Sigmoid colon (tissue), 7 donors: ENCODE measurements around the gene GPR68. TPM values are rescaled to one million over a fixed set of nuclear protein-coding genes. Genes with fewer than 3 reads are reported as not detected.

Experiments used
- DNase-seq: peaks from one replicate; pipeline ENCODE4 v3.0.0-alpha.2; 2019
- H3K27ac ChIP-seq, 4 donors: fragments of 200-600 bp; sonication (generic); one replicate each; pipeline ENCODE4 v1.5.1; 2016 to 2019; ENCODE audit warnings: mild to moderate bottlenecking in 1 of 4
- H3K27me3 ChIP-seq, 3 donors: fragments of 200-600 bp; sonication (generic); one replicate each; pipeline ENCODE4 v1.5.1; 2019; ENCODE audit warnings: mild to moderate bottlenecking in 1 of 3
- H3K36me3 ChIP-seq, 4 donors: fragments of 200-600 bp; sonication (generic); one replicate each; pipeline ENCODE4 v1.5.1; 2016 to 2019
- H3K4me1 ChIP-seq, 4 donors: fragments of 200-600 bp; sonication (generic); one replicate each; pipeline ENCODE4 v1.5.1; 2017 to 2019
- H3K4me3 ChIP-seq, 4 donors: fragments of 200-600 bp; sonication (generic); one replicate each; pipeline ENCODE4 v1.5.1; 2017 to 2019; ENCODE audit warnings: mild to moderate bottlenecking in 2 of 4, moderate library complexity in 1 of 4
- H3K9me3 ChIP-seq, 4 donors: fragments of 200-600 bp in 3 of 4; sonication (generic) in 3 of 4; one replicate each; pipeline versions ENCODE4 v1.5.1 to v1.6.1; 2013 to 2019
- CTCF ChIP-seq, 4 experiments: fragments of 450-650 bp in 3 of 4; fragments of 200-600 bp in 1 of 4; IDR thresholded peaks; one replicate each; pipeline ENCODE4 v1.5.1; 2016 to 2019; ENCODE audit warnings: antibody characterized with exemption in 4 of 4, mild to moderate bottlenecking in 3 of 4, moderate library complexity in 2 of 4
- EP300 ChIP-seq, 4 donors: sonication (generic); formaldehyde crosslinking; IDR thresholded peaks; one replicate each; pipeline ENCODE4 v1.6.1; 2017; ENCODE audit warnings: antibody characterized with exemption in 4 of 4
- POLR2A ChIP-seq, 2 donors: fragments of 450-650 bp; IDR thresholded peaks; one replicate each; pipeline ENCODE4 v1.6.1; 2016; ENCODE audit warnings: antibody characterized with exemption in 2 of 2, mild to moderate bottlenecking in 2 of 2, moderate library complexity in 2 of 2
- POLR2AphosphoS5 ChIP-seq, 4 donors: sonication (generic); formaldehyde crosslinking; IDR thresholded peaks; one replicate each; pipeline ENCODE4 v1.6.1; 2017; ENCODE audit warnings: antibody characterized with exemption in 4 of 4
- WGBS, 2 donors: extraction: QIAGEN DNeasy Blood & Tissue Kit; methylation state at CpG; one replicate each; pipeline ENCODE4 v1.1.7; 2013; 5-methylcytosine and 5-hydroxymethylcytosine counted together
- intact Hi-C: fragments of 100-400 bp; cut with DNase I; formaldehyde crosslinking; loops from one replicate; pipeline ENCODE4 v1.15.1; 2023
- polyA plus RNA-seq, 3 donors: library from polyadenylated mRNA; stranded (reverse); fragments of 200-250 nt; gene quantifications; one replicate each; pipeline ENCODE4 v1.2.3, GENCODE V29; 2013
- total RNA-seq, 4 donors: library from RNA; depleted of rRNA; stranded (reverse); fragments of >200 nt; gene quantifications; one replicate each; pipeline ENCODE4 v1.1.0, GENCODE V29; 2016
- donor health status: healthy with polysubstance abuse.
- donor health status: Bipolar disorder and iron deficiency.
- donor health status: healthy.

Gene GPR68
- total and polyA plus RNA-seq, 7 donors = 0.46 to 1.7 (median 1.2) TPM; not detected in 1

- intact Hi-C loops = no loop called here
- no peak for DNase-seq
- Histone ChIP-seq H3K36me3 (no peaks in the 10 kb centered on the region), H3K4me3 (no peak overlapping the region), H3K27me3 (no peaks in the 10 kb centered on the region), H3K4me1 (no peaks in the 10 kb centered on the region), H3K27ac (no peak overlapping the region), H3K9me3 (no peaks in the 10 kb centered on the region)
- TF ChIP-seq POLR2AphosphoS5 (IDR thresholded peaks at IDR 0.05) (no peak), EP300 (IDR thresholded peaks at IDR 0.05) (no peak), CTCF (IDR thresholded peaks at IDR 0.05) (no peak), POLR2A (IDR thresholded peaks at IDR 0.05) (no peak)
- 94 to 95% methylated on average over 21 of the region's 21 CpGs for WGBS, 2 donors
Observed at GRCh38 chr14:91291786-91292405, 47.4 kb upstream of the GPR68 start.

- Histone ChIP-seq H3K27ac (no peak overlapping the region), H3K4me3 (no peak overlapping the region), H3K9me3 (no peaks in the 10 kb centered on the region), H3K36me3 (no peaks in the 10 kb centered on the region), H3K27me3 (no peaks in the 10 kb centered on the region), H3K4me1 (peaks cover 0 to 4% (median 1%) of the 10 kb centered on the region in 4 donors)
- intact Hi-C loops = no loop called here
- no peak for DNase-seq
- 78 to 90% methylated on average over 10 of the region's 10 CpGs for WGBS, 2 donors
- TF ChIP-seq POLR2A (IDR thresholded peaks at IDR 0.05) = no peak
- no peak for TF ChIP-seq EP300 (IDR thresholded peaks at IDR 0.05)
- TF ChIP-seq CTCF (IDR thresholded peaks at IDR 0.05) = no peak
- no peak for TF ChIP-seq POLR2AphosphoS5 (IDR thresholded peaks at IDR 0.05)
Observed at GRCh38 chr14:91290986-91291385, 46.5 kb upstream of the GPR68 start.

- WGBS, 2 donors = 96 to 97% methylated on average over 4 of the region's 4 CpGs
- no peak overlapping the region for H3K27ac ChIP-seq
- no peak for DNase-seq
Observed at GRCh38 chr14:91289464-91289863, 45.0 kb upstream of the GPR68 start.

GRCh38 chr14:91288876-91289275 is 44.4 kb upstream of the GPR68 start:
- H3K27me3 ChIP-seq = no peaks in the 10 kb centered on the region
- no peak for DNase-seq
- TF ChIP-seq EP300 (IDR thresholded peaks at IDR 0.05) (no peak), CTCF (IDR thresholded peaks at IDR 0.05) (no peak), POLR2A (IDR thresholded peaks at IDR 0.05) (no peak), POLR2AphosphoS5 (IDR thresholded peaks at IDR 0.05) (no peak)
- intact Hi-C loops = loop anchor here (5.0 to 10.0 kb wide), 2 partner anchors 224 to 387 kb away; partner anchors contain the start of gene RPS6KA5
- H3K9me3 ChIP-seq = no peaks in the 10 kb centered on the region
- peaks cover 0 to 25% (median 21%) of the 10 kb centered on the region in 4 donors for H3K4me1 ChIP-seq
- H3K4me3 ChIP-seq = no peak overlapping the region
- WGBS, 2 donors = 95% methylated on average over 28 of the region's 28 CpGs
- no peak overlapping the region for H3K27ac ChIP-seq
- no peaks in the 10 kb centered on the region for H3K36me3 ChIP-seq

More at GRCh38 chr14:91289464-91289863, 45.0 kb upstream of the GPR68 start:
- Histone ChIP-seq H3K4me3 (no peak overlapping the region), H3K9me3 (no peaks in the 10 kb centered on the region), H3K27me3 (no peaks in the 10 kb centered on the region), H3K4me1 (peaks cover 0 to 19% (median 16%) of the 10 kb centered on the region in 4 donors), H3K36me3 (no peaks in the 10 kb centered on the region)
- intact Hi-C loops = loop anchor here (5.0 to 10.0 kb wide), 2 partner anchors 225 to 387 kb away; partner anchors contain the start of gene RPS6KA5
- TF ChIP-seq CTCF (IDR thresholded peaks at IDR 0.05) = no peak
- TF ChIP-seq POLR2AphosphoS5 (IDR thresholded peaks at IDR 0.05) = no peak
- no peak for TF ChIP-seq POLR2A (IDR thresholded peaks at IDR 0.05)
- no peak for TF ChIP-seq EP300 (IDR thresholded peaks at IDR 0.05)
